T-helper 2 cell treated with Interferon-gamma antibody and Interleukin-4, amounts not matched to agents 100 ng/mL and 5 ng/mL, for 36 hours (primary cell): ENCODE measurements around the gene GET4. TPM values are rescaled to one million over a fixed set of nuclear protein-coding genes. Genes with fewer than 3 reads are reported as not detected.

Source experiments
- intact Hi-C: fragments of 100-400 bp; cut with micrococcal nuclease; formaldehyde crosslinking; loops from one replicate; pipeline ENCODE4 v1.15.1; 2023
- total RNA-seq: library from RNA; stranded (reverse); gene quantifications from 2 replicates; pipeline ENCODE4 v1.2.3, GENCODE V29; 2022

Gene GET4
- total RNA-seq, 1 donor from 2014 or later, result 35.2 TPM

DNA sequence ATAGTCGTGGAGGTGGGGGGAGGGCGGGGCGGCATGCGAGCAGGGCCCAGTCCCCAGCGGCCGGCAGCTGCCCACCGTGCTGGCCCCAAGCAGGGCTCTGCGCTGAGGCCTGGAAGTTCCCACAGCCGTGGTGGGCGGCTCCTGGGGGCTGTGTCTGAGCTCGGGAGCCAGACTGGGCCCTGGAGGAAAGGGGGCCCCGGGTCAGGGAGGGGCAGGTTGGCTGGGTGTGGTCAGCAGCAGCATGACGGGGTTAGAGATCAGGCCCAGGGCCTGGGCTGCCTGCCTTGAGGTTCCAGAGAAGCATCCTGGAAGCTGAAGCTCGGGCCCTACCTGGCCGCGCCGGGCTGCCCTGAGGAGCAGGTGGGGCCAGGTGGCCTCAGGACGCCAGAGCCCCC is 22.1 kb downstream of the GET4 start:
- intact Hi-C loops, result no loop called here

DNA sequence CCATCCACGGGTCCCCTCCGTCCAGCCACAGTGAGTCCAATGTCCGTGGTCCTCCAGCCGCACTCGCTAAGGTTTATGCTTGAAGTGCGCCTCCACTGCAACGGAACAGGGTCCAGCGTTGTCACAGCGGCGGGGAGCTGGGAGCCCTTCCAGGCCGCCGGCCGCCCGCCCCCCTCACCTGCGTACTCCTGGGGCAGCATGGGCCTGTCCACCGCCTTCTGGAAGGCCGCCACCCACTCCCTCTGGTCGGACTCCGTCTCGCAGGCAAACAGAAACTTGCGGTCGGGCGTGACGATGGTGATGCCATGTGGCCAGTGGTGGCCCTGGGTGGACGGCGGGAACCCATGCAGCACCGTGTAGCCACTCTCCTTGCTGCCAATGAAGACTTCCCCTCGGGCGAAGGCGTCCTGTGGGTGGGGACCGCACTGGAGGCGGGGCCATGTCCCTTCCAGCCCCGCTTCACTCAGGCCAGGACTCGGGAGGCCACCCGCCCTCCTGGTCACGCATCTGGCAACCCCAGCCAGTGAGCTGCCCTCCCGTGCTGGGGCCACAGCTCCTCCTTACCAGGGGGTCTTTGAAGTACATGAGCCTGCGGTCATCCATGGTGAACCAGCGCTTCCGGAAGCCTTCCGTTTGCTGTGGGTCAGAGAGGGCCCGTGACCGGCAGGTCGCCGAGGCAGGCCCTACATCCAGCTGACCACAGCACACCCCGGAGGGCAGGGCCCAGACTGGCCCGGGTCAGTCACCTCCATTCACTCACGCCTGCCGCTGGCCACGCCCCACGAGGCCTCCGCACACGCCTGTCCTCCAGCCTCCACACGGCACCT is 22.7 kb downstream of the GET4 start:
- intact Hi-C loops, result no loop called here

DNA sequence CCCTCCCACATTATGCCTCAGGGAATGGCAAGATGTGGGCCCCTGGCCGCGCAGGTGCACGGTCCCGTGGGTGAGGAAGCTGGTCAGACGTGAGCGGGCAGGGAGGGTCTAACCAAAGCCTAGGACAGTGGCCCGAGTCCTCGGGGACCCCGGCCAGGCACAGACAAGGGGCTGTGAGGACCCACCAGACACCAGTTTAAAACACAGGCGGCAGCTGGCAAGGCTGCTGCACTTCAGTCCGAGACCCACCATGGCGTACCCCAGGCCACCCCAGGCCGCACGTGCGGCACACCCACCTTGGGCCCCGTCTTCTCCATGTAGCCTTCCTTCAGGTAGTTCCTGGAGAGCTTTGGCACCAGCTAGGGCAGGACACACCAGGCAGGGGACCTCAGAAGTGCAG is 23.5 kb downstream of the GET4 start:
- intact Hi-C loops, result no loop called here

DNA sequence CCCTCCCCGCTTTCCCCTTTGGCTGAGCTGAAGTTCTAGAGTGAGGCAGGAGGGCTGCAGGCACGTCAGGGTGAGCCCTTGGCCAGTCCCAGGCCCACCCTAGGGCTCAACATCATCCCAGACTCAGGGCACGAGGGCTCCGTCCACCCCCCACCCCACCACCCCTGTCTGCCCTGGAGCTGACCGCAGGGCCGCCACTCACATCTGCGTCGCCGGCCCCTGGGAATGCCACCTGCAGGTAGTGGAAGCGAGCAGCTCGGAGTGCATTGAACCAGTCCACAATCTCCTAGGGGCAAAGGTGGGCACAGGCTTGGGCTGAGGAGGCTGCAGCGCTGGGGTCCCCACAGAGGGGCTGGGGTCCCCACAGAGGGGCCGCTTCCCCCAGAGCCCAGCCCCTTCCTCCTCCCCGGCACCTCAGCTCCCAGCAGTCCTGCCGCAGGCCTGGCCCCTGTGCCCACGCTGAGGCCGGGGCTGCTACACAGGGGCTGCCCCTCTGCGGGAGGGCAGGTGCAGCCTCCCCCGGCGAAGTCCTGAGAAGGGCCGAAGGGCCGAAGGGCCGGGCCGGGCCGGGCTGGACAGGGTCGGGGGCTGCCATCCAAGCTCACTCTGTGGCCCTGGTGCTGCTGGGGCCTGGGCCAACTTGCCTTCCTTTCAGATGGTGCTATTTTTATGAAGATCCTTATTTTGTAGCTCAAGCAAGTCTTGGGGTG is 24.1 kb downstream of the GET4 start:
- intact Hi-C loops, result no loop called here

DNA sequence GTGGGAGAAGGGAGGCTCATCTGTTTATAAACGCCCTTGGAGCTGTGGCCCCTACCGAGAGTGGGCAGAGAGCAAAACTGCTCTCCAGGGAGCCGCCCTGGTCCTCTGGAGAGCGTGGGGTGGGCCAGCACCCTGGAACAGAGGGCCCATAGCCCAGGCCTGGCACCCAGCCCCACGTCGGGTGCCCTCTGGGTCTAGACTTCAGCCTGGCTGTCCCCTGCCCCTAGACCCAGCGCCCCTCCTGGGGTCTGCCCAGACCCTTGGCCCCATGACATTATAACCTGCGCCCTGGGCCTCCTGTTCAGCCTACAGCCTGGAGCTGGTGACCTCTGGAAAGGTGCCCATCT is 24.7 kb downstream of the GET4 start:
- intact Hi-C loops, result no loop called here

DNA sequence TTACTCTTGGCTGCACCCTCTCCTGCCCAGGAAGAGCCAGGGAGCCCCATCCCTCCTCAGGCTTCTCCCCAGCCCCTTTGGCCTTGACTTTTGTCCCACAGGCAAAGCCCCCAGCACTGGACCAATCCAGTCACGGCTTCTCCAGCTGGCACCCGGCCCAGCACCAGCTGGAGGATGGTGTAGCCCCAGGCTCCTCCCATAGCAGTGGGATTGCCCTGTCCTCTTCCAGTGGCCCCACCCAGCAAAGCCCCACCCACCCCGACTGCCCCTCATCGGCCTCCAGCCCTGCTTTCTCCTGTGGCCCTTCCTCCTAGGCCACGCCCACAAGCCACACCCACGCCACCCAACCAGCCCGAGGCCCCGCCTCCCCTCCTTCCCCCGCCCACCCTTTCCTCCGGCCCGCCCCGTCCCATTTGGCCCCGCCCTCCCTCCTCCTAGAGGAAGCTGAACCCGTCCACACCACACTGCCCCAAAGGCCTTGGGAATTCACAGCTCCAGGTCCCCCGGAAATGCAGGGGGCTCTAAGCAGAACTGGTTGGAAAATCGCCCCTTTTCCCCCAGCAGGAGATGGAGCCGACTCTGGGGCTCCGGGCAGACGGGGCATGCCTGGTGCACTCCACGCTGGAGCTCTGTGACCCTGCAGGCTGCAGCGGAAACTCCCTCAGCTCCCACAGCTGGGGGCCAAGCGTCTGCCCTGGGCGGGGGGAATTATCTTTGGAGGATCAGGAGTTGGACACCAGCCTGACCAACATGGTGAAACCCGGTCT is 25.2 kb downstream of the GET4 start:
- intact Hi-C loops, result no loop called here

DNA sequence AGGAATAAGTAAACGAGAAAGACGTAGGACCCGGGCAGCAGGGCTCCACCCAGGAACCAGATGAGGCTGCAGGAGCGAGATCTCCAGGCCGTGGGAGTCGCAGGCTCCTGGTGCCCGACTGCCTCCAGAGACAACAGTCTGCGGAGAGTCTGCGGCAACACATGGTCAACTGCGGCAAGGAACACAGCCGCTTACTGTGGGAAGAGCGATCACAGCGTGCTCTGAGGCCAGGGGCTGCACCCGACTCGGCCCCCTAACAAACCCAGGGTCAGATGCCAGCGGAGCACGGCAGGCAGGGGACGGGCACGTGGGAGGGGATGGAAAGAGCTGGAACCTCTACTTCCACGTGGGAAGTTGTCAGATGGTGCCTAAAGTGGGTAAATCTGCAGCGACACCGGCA is 26.6 kb downstream of the GET4 start:
- intact Hi-C loops, result no loop called here

DNA sequence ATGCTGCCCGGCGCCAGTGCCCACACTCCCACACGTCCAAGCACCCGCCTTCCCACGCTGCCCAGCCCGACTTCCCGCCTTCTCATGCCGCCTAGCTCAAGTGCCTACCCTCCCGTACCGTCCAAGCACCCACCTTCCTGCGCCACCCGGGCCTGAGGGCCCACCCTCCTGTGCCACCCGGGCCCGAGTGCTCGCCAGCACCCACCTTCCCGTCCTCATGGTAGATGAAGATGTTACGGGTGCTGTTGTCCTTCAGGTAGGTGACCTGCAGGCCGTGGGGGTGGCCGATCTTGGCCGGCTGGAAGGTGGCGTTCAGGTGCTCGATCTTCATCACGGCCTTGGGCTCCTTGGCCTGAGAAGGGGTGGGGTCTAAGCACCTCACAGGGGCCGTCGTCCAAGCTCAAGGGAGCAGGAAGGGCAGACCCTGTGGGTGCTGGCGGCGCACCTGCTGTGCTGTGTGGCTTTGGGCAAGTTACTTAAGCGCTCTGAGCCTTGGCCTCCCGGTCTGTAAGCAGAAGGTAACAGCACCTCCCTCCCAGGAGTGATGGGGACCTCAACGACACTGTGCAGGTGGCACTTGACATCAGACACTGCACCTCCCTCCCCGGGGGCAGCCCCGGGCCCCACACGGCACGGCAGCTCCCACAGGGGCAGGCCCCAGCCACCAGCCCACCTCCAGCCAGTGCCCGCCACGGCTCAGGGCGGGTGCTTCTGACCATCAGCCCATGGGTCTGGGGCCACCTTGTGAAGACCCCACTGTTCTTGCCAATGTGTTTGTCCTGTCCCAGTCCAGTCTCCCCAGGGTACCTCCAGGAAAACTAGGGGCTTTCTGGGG is 27.8 kb downstream of the GET4 start:
- intact Hi-C loops, result no loop called here

DNA sequence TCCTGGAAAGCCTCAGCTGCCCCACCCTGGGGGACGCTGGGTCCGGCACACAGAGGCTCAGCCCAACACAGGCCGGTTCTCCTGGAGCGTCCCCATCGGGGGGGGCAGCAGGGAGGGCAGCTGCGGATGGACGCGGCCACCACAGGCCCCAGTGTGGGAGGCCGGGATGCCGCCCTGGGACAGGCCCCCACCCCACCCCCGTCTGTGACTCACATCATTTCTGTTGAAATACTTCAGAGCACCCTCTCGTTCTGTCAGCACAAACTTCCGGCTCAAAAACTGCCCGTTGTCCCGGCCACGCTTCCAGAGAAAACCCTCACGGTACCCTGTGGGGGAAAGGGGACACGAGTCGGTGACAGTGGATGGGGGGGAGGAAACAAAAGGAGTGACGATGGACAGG is 28.5 kb downstream of the GET4 start:
- intact Hi-C loops, result no loop called here

DNA sequence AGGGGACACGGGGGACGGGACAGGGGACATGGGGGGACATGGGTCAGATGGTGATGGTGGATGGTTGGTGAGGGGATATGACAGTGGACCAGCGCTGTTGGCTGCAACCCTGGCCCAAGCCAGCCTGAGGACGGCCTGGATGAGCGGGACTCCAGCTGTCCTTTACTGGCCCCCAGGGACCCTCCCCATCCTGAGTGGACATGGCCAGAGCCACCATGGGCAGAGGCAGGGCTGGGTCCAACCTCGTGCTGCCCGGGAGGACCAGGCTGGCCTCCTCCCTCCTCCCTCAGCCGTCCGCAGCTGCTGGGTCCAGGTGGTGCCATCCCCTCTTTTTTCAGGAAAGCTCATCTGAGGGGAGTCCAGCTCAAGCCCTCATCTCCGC is 30.4 kb downstream of the GET4 start:
- intact Hi-C loops, result no loop called here

DNA sequence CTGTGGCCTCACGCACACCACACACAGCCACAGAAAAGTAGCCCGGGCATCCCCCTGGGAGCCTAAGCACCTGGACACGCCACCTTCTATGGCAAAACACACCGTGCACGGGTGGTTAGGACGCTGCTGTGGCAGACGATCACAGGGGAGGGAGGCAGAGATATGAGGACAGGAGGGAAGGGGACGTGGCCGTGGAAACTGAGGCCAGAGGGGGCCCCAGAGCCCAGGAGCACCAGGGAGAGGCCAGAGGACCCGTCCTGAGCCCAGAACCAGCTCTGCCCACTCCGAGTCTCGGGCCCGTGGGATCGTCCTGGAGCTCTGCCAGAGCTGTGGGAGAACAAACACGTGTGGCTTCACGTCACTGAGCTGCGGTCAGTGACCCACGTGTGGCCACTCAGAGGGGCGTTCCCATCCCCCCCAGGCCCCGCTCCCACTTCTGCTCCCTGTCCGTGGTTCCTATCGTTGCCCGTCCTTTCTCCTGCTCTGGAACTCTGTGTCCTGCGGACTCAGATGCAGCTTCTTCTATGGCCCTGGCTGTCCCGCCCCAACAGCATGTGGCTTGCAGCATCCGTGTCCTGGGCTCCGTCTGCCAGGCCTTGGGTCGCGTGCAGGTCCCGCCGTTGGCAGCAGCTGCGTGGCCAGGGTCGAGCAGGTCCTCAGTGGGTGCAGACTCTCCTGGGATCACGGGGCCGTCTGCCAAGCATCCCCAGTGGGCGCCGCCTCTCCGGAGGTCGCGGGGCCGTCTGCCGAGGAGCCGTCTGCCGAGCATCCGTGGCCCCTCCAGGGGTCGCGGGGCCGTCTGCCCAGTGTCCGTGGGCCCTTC is 31.0 kb downstream of the GET4 start:
- intact Hi-C loops, result no loop called here

DNA sequence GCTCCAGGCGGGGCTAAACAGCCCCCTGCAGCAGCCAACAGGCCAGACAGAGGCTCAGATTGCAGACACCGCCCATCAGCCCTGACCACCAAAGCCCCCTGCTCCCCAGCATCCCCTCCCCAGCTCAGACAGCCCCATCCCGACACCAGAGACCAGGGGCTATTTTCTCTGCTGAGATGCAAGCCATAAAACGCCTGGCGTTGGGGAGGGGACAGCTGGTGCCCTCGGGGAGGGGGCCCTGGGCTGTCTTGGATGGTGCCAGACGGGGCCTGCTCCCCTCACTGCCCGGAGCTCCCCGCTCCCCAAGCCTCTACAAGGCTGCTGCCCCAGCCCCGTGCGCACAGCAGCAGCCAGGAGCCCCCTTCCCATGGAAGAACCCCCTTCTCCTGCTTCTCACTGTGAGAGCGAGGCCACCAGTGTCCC is 31.8 kb downstream of the GET4 start:
- intact Hi-C loops, result loop anchor here (2.0 kb wide), 1 partner anchor 15 kb away; no protein-coding TSS in a partner anchor

DNA sequence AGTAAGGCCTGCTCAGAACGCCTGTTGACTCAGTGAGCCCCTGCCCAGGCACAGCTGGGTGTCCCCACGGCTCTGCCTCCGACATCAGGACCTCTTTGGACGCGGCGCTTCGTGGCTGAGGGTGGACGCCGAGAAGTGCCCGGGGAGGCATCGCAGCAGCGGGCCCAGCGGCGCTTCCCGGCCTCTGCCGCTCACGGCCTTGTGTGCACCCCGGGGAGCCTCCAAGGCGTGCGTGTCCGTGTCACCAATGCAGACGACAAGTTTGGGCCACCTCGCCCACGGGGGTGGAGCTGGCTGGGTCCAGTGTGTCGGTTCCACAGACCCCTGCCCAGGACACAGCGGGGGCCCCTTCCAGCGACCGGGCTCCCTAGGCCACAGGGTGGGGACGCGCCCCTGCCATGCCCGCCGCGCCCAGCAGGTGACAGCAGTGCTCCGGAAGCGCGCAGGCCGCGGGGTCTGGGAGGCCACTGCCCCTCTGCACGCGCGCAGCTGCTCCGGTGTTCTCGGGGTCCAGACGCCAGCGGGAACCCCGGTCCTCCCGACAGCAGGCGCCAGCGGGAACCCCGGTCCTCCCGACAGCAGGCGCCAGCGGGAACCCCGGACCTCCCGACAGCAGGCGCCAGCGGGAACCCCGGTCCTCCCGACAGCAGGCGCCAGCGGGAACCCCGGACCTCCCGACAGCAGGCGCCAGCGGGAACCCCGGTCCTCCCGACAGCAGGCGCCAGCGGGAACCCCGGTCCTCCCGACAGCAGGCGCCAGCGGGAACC is 32.4 kb downstream of the GET4 start:
- intact Hi-C loops, result loop anchor here (1.0 to 2.0 kb wide), 2 partner anchors 14 to 46 kb away; partner anchors contain the start of gene ADAP1

DNA sequence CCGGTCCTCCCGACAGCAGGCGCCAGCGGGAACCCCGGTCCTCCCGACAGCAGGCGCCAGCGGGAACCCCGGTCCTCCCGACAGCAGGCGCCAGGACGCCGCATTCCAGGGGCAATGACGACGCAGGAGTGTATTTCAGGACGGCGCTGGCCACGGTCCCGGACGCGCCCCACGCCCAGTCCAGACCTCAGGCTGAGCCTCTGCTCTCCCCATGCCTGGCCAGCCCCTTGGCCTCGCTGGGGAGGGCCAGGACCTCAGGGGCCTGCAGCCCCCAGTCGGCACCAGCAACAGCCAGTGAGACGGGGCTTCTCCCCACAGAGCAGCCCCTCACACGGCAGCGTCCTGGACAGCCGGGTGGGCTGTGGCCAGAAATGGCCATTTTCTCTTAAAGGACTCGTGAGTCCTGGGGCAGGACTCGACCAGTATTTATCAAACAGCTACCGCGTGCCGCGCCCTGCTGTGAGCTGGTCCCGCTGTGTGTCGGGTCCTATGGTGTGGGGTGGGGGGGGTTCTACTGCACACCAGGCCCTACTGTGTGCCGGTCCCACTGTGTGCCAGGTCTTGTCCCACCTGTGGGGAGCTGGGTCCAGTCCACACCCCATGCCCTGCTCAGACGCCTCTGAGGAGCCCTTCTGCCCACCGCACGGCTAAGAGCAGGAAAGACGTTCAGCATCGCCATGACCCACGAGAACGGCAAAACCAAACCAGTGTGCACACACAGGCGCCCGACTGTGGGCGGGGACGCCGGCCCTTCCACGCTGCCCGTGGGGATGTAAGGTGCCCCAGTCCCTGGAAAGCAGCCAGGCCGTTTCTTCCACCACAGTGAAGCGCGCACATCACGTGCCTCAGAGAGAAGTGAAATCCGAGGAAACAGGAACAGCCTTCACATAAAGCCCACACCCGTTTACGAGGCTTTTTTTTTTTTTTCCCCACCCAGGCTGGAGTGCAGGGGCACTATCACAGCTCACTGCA is 33.3 kb downstream of the GET4 start:
- intact Hi-C loops, result loop anchor here (1.0 to 2.0 kb wide), 2 partner anchors 13 to 45 kb away; partner anchors contain the start of gene ADAP1

DNA sequence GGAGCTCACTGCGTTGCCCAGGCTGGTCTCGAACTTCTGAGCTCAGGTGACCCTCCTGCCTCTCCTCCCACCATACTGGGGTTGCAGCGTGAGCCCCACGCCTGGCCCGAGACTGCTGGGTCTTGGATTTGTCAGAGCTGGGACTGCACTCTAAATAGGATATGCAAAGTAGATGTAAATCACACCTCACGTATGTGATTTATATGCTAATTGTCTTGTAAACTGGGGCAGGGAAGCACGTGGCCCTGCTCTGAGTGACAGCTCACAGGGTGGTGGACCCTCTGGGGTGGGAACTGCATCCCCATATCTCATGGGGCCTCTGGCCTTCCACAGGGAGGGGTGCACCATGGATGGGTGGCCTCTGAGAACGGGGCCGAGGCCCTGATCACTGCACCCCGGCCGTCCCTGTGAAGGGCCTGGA is 34.1 kb downstream of the GET4 start:
- intact Hi-C loops, result no loop called here

DNA sequence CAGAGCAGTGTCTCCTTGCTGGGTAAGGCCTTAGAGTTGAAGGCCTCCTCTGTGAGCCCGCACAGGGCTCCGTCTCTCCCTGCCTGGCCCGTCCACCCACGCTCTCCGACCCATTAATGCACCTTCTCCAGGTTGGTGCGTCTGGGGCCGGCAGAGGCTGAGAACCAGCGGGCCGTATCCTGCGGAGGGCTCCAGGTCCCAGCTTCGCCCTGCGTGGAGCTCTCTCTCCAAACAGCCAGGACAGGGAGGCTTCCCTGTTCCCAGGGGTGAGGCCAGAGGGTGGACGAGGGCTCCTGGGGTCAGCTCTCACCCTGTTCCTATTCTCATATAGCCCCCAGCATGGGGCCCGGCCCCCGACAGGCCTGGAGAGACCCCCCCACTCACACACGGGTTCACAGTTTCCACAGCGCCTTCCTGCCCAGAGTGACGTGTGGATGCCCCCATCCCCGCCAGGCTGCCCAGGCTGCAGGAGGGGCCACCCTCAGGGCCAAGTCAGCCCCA is 34.6 kb downstream of the GET4 start:
- intact Hi-C loops, result no loop called here

DNA sequence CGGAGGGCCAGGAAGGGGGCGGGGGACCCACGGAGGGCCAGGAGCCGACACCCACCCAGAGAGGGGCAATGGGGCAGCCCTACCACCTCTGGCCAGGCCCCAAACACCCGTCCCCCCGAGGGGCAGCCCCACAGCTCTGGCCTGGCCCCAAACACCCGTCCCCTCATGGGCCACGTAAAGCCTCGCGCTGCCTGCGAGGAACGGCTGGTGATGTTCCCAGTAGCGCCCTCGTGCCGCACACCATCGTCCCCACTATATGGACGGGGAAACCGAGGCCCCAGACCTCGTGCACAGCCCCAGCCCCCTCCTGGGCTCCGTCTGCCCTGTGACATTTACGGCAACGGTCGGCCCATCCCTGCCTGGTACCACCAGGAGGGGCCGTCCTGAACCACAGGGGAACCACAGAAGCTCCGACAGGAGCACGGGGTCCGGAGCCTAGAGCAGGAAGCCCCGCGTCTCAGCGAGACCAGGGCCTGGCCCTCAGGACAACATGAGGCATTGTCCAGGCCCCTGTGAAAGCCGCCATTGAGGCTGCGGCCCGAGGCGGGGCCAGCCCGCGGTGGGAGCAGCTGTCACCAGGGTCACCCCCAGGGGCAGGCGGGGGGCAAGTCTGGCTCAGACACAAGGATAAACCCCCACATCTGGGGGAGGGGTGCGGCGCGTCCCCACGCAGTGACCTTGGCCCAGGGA is 35.6 kb downstream of the GET4 start:
- intact Hi-C loops, result no loop called here
